Measurements from ENCODE around the gene PTPRG. TPM values are rescaled to one million over a fixed set of nuclear protein-coding genes. Genes with fewer than 3 reads are reported as not detected.

PTPRG gene
- total and polyA plus RNA-seq, 2 donors (not counting 3 experiments of a cell fraction or from before 2014, with no cell fraction given), result 8.9 to 39.1 TPM

- Histone ChIP-seq H4K20me1 (replicated peaks; ENCODE audit: control insufficient read depth, extremely low read depth, insufficient read depth, low read length) (no peaks in the 10 kb centered on the region), H3K36me3 (ENCODE audit: control insufficient read depth in 2 of 2, extremely low read depth in 1 of 2, insufficient read depth in 2 of 2, low read length in 2 of 2) (no peaks in the 10 kb centered on the region), H3K27ac (ENCODE audit: insufficient read depth, low read depth, low read length) (no peak overlapping the region), H3K9me1 (replicated peaks; ENCODE audit: control insufficient read depth, extremely low read depth, insufficient read depth, low read length) (no peaks in the 10 kb centered on the region), H3K4me3 (replicated peaks in 1 of 3; ENCODE audit: insufficient read depth in 1 of 3, low read depth in 1 of 3, low read length in 3 of 3) (no peak overlapping the region), H3K4me1 (ENCODE audit: control insufficient read depth, extremely low read depth, insufficient read depth, low read length) (no peaks in the 10 kb centered on the region), H3K9me3 (replicated peaks; ENCODE audit: control insufficient read depth, insufficient read depth, low read length) (no peaks in the 10 kb centered on the region), H3K79me2 (ENCODE audit: control insufficient read depth, insufficient read depth, low read length) (no peaks in the 10 kb centered on the region), H3K9ac (replicated peaks; ENCODE audit: extremely low read depth, insufficient read depth, low read length) (no peak overlapping the region), H3K27me3 (ENCODE audit: control insufficient read depth in 2 of 2, insufficient read depth in 2 of 2, low read length in 2 of 2) (no peaks in the 10 kb centered on the region), H3K4me2 (ENCODE audit: insufficient read depth, low read length) (no peak overlapping the region), H2AFZ (ENCODE audit: low read depth, low read length) (no peak overlapping the region)
- ChIA-PET POLR2A (no interaction called here), CTCF (no interaction called here)
- FAIRE-seq (no peak), DNase-seq (ENCODE audit: low read depth, low spot score) (no peak)
- dilution Hi-C loops (cut with MboI; ENCODE audit: extremely low pct_ligation_motif_present, low sequenced_read_pairs), result no loop called here
- TF ChIP-seq JUN (IDR thresholded peaks at IDR 0.05; ENCODE audit: borderline replicate concordance, insufficient read depth, insufficient read length, low read depth) (no peak), MAX (IDR thresholded peaks at IDR 0.05; ENCODE audit: insufficient read depth, insufficient read length) (no peak)
- BruUV-seq (replicated peaks), result no TSS peak
- intact Hi-C loops (cut with micrococcal nuclease), result no loop called here
Measured at GRCh38 chr3:62255758-62256157, 694.4 kb downstream of the PTPRG start.

GRCh38 chr3:62259924-62260323 lies 698.6 kb downstream of the PTPRG start:
- dilution Hi-C loops (cut with MboI; ENCODE audit: extremely low pct_ligation_motif_present, low sequenced_read_pairs) (no loop called here), intact Hi-C loops (cut with micrococcal nuclease) (no loop called here)
- no peaks in the 10 kb centered on the region for H3K79me2 ChIP-seq (ENCODE audit: control insufficient read depth, insufficient read depth, low read length)
- H3K36me3 ChIP-seq (ENCODE audit: control insufficient read depth in 2 of 2, extremely low read depth in 1 of 2, insufficient read depth in 2 of 2, low read length in 2 of 2), result no peaks in the 10 kb centered on the region
- FAIRE-seq (no peak), DNase-seq (ENCODE audit: low read depth, low spot score) (no peak)
- no TSS peak for BruUV-seq (replicated peaks)
- H3K27ac ChIP-seq (ENCODE audit: insufficient read depth, low read depth, low read length), result no peak overlapping the region
- ChIA-PET POLR2A (no interaction called here), CTCF (no interaction called here)
- H2AFZ ChIP-seq (ENCODE audit: low read depth, low read length), result no peak overlapping the region
- H3K4me3 ChIP-seq (replicated peaks in 1 of 3; ENCODE audit: insufficient read depth in 1 of 3, low read depth in 1 of 3, low read length in 3 of 3), result no peak overlapping the region
- H3K4me2 ChIP-seq (ENCODE audit: insufficient read depth, low read length), result no peak overlapping the region
- H3K9ac ChIP-seq (replicated peaks; ENCODE audit: extremely low read depth, insufficient read depth, low read length), result no peak overlapping the region
- no peaks in the 10 kb centered on the region for H4K20me1 ChIP-seq (replicated peaks; ENCODE audit: control insufficient read depth, extremely low read depth, insufficient read depth, low read length)
- TF ChIP-seq GATA2 (IDR thresholded peaks at IDR 0.05; ENCODE audit: insufficient read depth, insufficient read length, low read depth, low read length), result no peak
- no peak for TF ChIP-seq MYC (IDR thresholded peaks at IDR 0.05; ENCODE audit: low read depth, low read length)
- H3K4me1 ChIP-seq (ENCODE audit: control insufficient read depth, extremely low read depth, insufficient read depth, low read length), result no peaks in the 10 kb centered on the region
- no peaks in the 10 kb centered on the region for H3K27me3 ChIP-seq (ENCODE audit: control insufficient read depth in 2 of 2, insufficient read depth in 2 of 2, low read length in 2 of 2)
- H3K9me1 ChIP-seq (replicated peaks; ENCODE audit: control insufficient read depth, extremely low read depth, insufficient read depth, low read length), result no peaks in the 10 kb centered on the region
- no peaks in the 10 kb centered on the region for H3K9me3 ChIP-seq (replicated peaks; ENCODE audit: control insufficient read depth, insufficient read depth, low read length)
